HG03175 (cell line): ENCODE results near the gene NCOA6.

ENCODE experiments used
- ATAC-seq: cut with Tn5 transposase; IDR thresholded peaks from one replicate; pipeline ENCODE4 v1.9.1; 2021; ENCODE audit warnings: mild to moderate bottlenecking, moderate library complexity; ENCODE audit not compliant: unreplicated experiment

The NCOA6 gene

GRCh38 chr20:34825530-34826362, at the start of gene NCOA6:
Gene NCOA6, minus strand, starts transcription at chr20:34825651. Its CDS starts 43,296 bp downstream, at chr20:34782355.
- peak; percentile 58 for ATAC-seq

- ATAC-seq: no peak
These were observed 48.7 kb upstream of the NCOA6 start for GRCh38 chr20:34874094-34874654.

GRCh38 chr20:34873583-34874093, 48.2 kb upstream of the NCOA6 start:
- ATAC-seq: no peak

- ATAC-seq: peak; percentile 49
These were observed 47.3 kb upstream of the NCOA6 start, which contains the start of gene GGT7 for GRCh38 chr20:34872622-34873224. Gene GGT7, minus strand, starts transcription at chr20:34872856. Its CDS starts 41 bp downstream, at chr20:34872815.

- no peak for ATAC-seq
These were observed 46.6 kb upstream of the NCOA6 start for GRCh38 chr20:34871966-34872621.

GRCh38 chr20:34871320-34871926, 46.0 kb upstream of the NCOA6 start:
- no peak for ATAC-seq

- no peak for ATAC-seq
These were observed 38.8 kb upstream of the NCOA6 start for GRCh38 chr20:34864216-34864615.

GRCh38 chr20:34863421-34863965, 38.0 kb upstream of the NCOA6 start:
- no peak for ATAC-seq

- ATAC-seq: no peak
These were observed 37.3 kb upstream of the NCOA6 start for GRCh38 chr20:34862724-34863123.

- no peak for ATAC-seq
These were observed 36.1 kb upstream of the NCOA6 start for GRCh38 chr20:34861386-34862084.

- no peak for ATAC-seq
These were observed 34.5 kb upstream of the NCOA6 start for GRCh38 chr20:34859826-34860545.

GRCh38 chr20:34859367-34859766, 33.9 kb upstream of the NCOA6 start:
- ATAC-seq: no peak

GRCh38 chr20:34852298-34852697, 26.8 kb upstream of the NCOA6 start:
- ATAC-seq: no peak

- no peak for ATAC-seq
These were observed 25.5 kb upstream of the NCOA6 start for GRCh38 chr20:34850969-34851368.

GRCh38 chr20:34849778-34850177, 24.3 kb upstream of the NCOA6 start:
- no peak for ATAC-seq

GRCh38 chr20:34848597-34848996, 23.1 kb upstream of the NCOA6 start:
- ATAC-seq: no peak

GRCh38 chr20:34843421-34843820, 18.0 kb upstream of the NCOA6 start:
- ATAC-seq: no peak

- no peak for ATAC-seq
These were observed 16.7 kb upstream of the NCOA6 start for GRCh38 chr20:34842143-34842542.

GRCh38 chr20:34834459-34834893, 9.0 kb upstream of the NCOA6 start:
- ATAC-seq: no peak
